ENCODE results near the gene C2CD4C. TPM values are rescaled to one million over a fixed set of nuclear protein-coding genes. Genes with fewer than 3 reads are reported as not detected.

Gene C2CD4C
- total RNA-seq, 3 donors from 2014 or later (not counting 1 experiment from before 2014, with no cell fraction given): not detected

GRCh38 chr19:456547-457110 lies 47.7 kb upstream of the C2CD4C start:
- Mint-ChIP-seq H3K27me3 (ENCODE audit: low read depth in 2 of 2) (peaks cover 0 to 10% of the 10 kb centered on the region in 2 donors), H3K9me3 (no peaks in the 10 kb centered on the region), H3K36me3 (no peaks in the 10 kb centered on the region), H3K4me3 (no peak overlapping the region), H3K27ac (no peak overlapping the region), H3K4me1 (no peaks in the 10 kb centered on the region)
- WGBS (ENCODE audit: insufficient coverage): 80% methylated on average over 18 of the region's 18 CpGs
- peaks cover 12% of the 10 kb centered on the region for H3K27me3 ChIP-seq (ENCODE audit: control insufficient read depth, insufficient read depth, low read length)
- H3K27ac ChIP-seq (ENCODE audit: low read length): no peak overlapping the region
- H3K4me3 ChIP-seq (ENCODE audit: low read length): no peak overlapping the region
- peaks cover 10% of the 10 kb centered on the region for H3K4me1 ChIP-seq (ENCODE audit: control insufficient read depth, insufficient read depth, low read length)
- no peaks in the 10 kb centered on the region for H3K9me3 ChIP-seq (ENCODE audit: control insufficient read depth, insufficient read depth, low read length)
- no peaks in the 10 kb centered on the region for H3K36me3 ChIP-seq (ENCODE audit: control insufficient read depth, insufficient read depth, low read length)
- intact Hi-C loops (cut with micrococcal nuclease): no loop called here
- TF ChIP-seq CTCF (IDR thresholded peaks at IDR 0.05): no peak
- DNase-seq (no peak), ATAC-seq (no peak)

DNA sequence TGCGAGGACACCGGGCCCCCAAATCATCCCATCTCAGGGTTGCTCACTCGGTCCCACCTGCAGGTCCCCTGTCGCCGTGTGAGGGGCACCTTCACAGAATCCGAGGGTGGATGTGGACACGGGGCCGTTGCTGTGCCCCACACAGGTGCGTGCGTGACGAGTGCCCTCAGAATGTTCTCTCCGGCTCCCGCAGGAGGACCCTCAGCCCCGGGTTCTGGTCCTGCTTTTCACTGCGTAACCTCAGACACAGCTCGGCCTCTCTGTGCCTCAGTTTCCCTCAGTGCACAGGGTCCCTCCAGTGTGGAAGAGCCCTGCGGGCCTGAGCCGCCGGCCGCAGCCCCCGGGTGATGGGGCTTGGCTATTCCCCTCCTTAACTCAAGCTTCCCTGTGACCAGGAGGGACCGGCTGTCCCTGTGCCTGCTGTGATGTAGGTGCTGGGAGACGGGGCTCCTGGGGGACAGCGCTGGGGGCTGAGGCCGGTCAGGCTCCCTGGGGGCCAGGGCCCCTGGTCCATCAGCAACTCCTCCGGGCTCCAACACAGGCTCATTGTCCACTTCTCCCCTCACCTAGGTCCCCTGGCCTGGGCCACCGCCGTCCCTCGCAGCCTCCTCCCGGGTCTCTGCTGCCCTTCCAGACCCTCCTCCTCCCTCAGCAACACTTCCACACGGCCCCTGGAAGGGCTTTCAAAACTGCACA lies 47.1 kb upstream of the C2CD4C start:
- no peak overlapping the region for H3K4me3 Mint-ChIP-seq
- no peaks in the 10 kb centered on the region for H3K4me1 Mint-ChIP-seq
- no peak overlapping the region for H3K27ac ChIP-seq (ENCODE audit: low read length)
- peaks cover 9% of the 10 kb centered on the region for H3K27me3 ChIP-seq (ENCODE audit: control insufficient read depth, insufficient read depth, low read length)
- DNase-seq: no peak
- peaks cover 5% of the 10 kb centered on the region for H3K4me1 ChIP-seq (ENCODE audit: control insufficient read depth, insufficient read depth, low read length)
- no peaks in the 10 kb centered on the region for H3K36me3 Mint-ChIP-seq
- H3K4me3 ChIP-seq (ENCODE audit: low read length): no peak overlapping the region
- H3K27me3 Mint-ChIP-seq (ENCODE audit: low read depth in 2 of 2): peaks cover 0 to 8% of the 10 kb centered on the region in 2 donors
- TF ChIP-seq CTCF (IDR thresholded peaks at IDR 0.05): no peak
- H3K36me3 ChIP-seq (ENCODE audit: control insufficient read depth, insufficient read depth, low read length): no peaks in the 10 kb centered on the region
- WGBS (ENCODE audit: insufficient coverage): 91% methylated on average over 31 of the region's 31 CpGs
- H3K9me3 Mint-ChIP-seq: no peaks in the 10 kb centered on the region
- no peak for ATAC-seq
- no peak overlapping the region for H3K27ac Mint-ChIP-seq
- intact Hi-C loops (cut with micrococcal nuclease): no loop called here
- no peaks in the 10 kb centered on the region for H3K9me3 ChIP-seq (ENCODE audit: control insufficient read depth, insufficient read depth, low read length)

- DNase-seq: no peak
- no peak overlapping the region for H3K27ac Mint-ChIP-seq
Observed at GRCh38 chr19:455031-455705, 46.2 kb upstream of the C2CD4C start.

More at GRCh38 chr19:455031-455705, 46.2 kb upstream of the C2CD4C start:
- TF ChIP-seq CTCF (IDR thresholded peaks at IDR 0.05): no peak
- Histone ChIP-seq H3K4me1 (ENCODE audit: control insufficient read depth, insufficient read depth, low read length) (peaks cover 5% of the 10 kb centered on the region), H3K4me3 (ENCODE audit: low read length) (no peak overlapping the region), H3K36me3 (ENCODE audit: control insufficient read depth, insufficient read depth, low read length) (no peaks in the 10 kb centered on the region), H3K27me3 (ENCODE audit: control insufficient read depth, insufficient read depth, low read length) (peaks cover 9% of the 10 kb centered on the region), H3K9me3 (ENCODE audit: control insufficient read depth, insufficient read depth, low read length) (peaks cover 6% of the 10 kb centered on the region), H3K27ac (ENCODE audit: low read length) (no peak overlapping the region)
- WGBS (ENCODE audit: insufficient coverage): 95% methylated on average over 39 of the region's 39 CpGs
- Mint-ChIP-seq H3K36me3 (no peaks in the 10 kb centered on the region), H3K27me3 (ENCODE audit: low read depth in 2 of 2) (peaks cover 0 to 8% of the 10 kb centered on the region in 2 donors), H3K9me3 (no peaks in the 10 kb centered on the region), H3K4me1 (no peaks in the 10 kb centered on the region), H3K4me3 (no peak overlapping the region)
- no peak for ATAC-seq
- intact Hi-C loops (cut with micrococcal nuclease): no loop called here

Measured in natural killer cell (primary cell).